SKM-1 treated with dmso at 0.1 percent for 144 hours (cell line): ENCODE results near the gene FBXL22.

ENCODE experiments used
- DNase-seq: peaks from one replicate; lab custom pipeline; 2025; ENCODE audit not compliant: unreplicated experiment; lab: John Stamatoyannopoulos, UW

Gene FBXL22

DNA sequence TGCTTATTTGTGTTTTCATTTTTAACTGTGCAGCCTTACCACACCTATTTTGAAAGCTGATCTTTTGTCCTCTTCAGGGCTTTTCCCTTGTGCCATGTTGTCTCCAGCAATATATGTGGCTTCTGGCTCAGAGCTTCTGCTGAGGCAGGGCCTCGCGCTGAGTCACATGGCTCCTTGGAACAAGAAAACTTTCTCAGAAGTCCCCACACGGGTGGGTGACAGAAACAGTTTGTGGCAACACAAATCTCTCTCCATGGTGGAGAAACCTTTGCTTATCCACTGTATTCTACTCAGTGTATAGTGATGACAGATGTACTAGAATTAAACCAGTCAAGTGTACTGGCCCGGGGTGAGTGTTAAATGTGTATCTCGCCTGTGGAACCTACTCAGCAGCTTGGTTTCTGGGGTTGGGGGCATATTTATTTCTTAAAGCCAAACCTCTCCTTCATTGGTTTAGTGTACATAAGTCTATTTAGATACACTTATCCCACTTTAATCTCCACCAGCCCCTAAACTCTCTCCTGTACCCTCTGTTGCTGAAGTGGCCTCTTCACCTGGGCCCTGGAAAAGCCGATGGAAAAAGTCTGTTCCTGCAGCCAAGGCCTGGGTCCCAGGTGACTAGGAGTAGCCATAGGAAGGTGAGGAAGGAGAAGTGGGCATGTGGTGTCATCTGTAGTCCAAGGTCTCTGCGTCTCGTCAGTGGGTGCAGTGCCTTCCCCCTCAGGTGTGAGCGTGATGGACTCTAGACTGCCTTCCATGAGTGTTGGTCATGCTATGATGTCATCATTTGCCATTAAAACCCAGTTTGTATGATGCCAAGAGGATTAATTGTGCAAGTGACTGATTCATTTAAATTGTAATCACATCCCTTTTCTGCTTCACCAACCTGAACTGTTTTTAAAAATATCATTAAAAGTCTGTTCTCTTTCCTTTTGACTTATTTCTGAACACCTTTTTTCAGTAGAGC lies 3.2 kb upstream of the FBXL22 start:
- DNase-seq: no peak

DNA sequence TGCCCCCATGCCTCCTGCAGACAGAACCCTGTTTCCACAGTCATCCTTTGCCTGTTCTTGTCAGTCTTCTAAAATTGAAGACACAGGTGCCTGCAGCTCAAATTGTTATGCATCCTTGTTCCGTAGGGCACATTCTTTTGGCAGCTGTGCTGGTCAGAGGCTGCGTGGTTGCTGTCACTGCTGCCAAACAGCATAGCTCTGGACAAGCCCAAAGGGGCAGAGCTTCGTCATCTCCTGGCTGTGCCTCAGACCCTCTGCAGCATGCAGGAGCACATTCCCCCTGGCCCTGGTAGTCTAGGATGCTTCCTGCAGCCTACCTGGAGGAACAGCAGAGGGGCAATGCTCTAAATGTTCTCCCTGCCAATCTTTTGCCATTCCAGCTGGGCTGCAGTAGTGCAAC lies 2.1 kb upstream of the FBXL22 start:
- no peak for DNase-seq

DNA sequence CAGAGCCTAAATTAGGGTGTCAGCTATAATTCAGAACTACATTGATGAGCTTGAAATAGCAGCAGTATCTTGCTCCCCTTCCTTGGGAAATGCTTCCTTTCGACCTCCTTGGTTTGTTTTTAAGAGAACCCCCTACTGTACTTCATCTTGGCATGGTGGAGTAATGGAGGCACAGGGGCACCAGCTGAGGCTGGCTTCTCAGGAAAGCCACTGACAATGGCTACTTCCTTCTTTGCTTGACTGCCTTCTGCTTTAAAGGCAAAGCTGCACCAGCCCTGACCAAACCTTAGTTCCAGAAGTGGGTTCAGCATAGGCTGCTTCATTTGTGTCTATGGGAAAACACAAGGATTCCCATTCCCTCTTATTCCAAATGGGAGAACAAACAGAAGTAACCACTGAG lies 1.5 kb upstream of the FBXL22 start:
- peak; percentile 16 for DNase-seq

DNA sequence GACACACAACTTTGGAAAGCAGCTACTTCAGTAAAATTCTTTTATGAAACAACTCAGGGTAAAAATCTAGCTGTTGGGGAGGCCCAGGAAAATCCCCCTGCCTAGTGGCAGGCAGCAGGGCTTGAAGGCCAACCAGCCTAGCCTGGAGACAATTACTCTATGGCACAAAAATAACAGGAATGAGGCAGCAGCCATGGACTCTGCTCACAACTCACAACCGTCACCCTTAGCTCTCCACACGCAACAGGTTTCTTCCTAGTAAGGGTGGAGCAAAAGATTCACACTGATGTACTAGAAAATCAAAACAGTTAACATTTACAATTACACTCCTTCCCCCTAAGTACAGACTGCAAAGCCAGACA lies 530 bp upstream of the FBXL22 start:
- DNase-seq: no peak

DNA sequence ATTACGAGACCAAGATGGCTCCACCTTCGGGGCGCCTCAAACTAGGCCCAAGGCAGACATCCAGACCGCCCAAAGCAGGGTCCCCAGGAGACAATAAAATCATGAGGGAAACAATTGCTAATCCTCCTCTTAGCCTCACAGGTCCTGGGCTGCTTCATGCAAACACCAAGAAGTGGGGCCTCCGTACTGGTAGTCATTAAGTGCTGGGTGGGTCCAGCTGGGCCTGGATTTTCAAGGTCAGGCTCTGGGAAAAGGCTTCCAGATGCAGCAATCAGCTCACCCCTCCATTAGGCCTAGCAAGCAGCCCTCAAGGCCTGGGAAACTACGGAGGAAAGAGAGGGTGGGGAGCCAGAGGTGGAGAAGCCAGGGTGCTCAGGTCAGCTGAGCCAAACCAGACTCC lies 634 bp downstream of the FBXL22 start:
- DNase-seq: no peak

DNA sequence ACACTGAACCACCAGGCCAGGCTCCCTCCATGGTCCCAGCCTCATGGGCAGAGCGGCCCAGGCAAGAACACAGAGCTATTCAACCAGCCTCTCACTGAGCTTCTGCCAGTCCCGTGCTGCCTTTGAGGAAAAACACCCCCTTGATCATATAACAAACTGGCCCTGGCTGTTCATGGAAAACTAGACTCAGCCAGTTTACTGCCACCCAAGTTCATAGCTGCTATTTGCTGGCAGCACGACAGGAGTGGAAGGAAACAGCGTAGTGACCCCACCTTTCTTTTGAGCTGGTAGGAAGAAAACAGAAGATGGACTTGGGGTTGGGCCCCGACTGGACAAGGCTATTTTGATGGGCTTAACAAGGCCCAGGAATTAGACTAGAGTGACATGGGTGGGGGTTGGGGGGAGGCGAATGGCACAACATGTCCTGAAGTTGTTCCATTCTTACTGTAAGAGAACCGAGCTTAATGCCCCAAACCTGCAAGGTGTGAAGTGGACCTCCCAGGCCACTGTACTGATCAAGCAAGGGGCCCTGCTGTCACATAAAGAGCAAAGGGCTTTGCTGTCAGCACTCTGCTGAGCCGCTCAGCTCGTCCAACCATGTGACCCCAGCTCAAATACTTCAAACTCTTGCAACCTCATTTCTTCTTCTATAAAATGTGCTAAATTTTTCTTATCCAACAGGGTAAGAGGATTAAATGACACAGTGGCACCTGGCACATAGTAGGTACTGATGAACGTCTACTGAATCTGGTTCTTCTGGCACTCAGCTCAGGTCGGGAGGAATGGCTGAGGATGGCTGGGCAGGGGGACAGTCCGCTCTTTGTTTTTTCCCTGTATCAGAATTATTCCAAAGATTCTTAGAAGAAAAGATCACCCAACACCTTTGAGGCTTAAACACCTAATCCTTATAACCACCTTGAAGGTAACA lies 1.6 kb downstream of the FBXL22 start:
- DNase-seq: no peak

DNA sequence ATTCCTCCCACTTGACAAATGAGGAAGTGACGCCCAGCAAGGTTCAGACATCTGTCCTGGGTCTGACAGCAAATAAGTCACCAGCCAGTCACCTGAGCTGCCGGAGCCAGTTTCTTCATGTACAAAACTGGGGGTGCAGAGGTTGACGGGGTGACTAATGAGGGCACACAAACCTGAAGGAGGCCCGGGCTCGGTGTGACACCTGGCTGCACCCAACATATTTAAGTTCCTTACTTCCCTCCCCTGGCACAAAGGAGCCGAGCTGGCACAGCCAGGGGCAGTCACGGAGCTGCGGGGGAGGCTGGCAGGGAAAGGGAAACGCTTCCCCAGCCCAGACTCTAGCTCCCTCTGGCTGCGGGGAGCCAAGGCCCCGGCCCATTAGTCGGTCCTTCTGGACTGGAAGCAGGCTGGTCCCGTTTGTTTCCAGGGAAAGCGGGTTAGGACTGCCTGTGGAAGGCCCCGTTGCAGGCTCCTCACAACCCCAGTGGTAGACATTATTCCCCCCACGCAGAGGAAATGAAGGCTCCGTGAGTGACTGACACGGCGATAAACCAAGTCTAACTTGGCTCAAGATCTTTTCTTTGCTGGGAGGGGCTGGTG lies 2.3 kb downstream of the FBXL22 start:
- peak; percentile 3 for DNase-seq

DNA sequence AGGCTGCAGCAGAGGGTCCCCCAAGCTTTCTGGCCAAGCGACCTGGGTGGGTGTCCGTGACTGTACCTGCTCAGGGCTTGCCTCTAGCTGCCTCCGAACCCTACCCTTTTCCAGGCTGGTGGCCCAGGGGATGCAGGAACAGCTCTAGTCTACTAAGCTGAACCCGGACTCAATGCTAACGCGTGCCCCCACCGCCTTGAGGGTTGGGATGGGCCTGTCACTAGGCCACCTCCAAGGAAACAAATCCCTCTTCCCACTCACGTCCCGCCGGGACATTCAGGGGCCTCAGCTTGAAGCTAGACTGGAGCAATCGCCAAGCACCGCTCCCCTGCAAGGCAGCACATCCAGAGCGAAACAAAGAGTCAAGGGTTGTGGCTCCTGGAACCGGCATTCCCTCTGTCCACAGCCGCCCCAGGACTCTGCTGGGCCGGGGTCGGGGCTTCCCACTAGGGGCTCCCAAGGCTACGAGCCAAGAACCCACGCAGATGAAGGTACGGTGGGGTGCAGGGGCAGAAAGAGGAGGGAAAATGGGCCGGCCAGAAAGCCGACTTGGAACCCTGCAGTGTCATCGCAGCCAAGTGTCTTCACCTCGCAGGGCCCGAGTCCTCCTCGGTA lies 2.9 kb downstream of the FBXL22 start:
- DNase-seq: no peak

DNA sequence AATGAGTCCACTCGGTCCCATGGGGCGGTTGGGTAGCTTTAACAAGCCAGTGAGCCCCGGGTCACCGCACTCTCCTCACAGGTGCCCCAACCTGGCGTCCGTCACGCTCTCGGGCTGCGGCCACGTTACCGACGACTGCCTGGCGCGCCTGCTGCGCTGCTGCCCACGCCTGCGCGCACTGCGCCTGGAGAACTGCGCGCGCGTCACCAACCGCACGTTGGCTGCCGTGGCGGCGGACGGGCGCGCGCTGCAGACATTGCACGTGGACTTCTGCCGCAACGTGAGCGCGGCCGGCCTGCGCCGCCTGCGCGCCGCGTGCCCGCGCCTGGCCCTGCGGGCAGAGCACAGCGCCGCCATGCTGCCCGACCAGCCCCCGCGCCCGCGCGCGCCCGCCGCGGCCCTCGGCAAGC lies 3.4 kb downstream of the FBXL22 start:
- peak; percentile 83 for DNase-seq

DNA sequence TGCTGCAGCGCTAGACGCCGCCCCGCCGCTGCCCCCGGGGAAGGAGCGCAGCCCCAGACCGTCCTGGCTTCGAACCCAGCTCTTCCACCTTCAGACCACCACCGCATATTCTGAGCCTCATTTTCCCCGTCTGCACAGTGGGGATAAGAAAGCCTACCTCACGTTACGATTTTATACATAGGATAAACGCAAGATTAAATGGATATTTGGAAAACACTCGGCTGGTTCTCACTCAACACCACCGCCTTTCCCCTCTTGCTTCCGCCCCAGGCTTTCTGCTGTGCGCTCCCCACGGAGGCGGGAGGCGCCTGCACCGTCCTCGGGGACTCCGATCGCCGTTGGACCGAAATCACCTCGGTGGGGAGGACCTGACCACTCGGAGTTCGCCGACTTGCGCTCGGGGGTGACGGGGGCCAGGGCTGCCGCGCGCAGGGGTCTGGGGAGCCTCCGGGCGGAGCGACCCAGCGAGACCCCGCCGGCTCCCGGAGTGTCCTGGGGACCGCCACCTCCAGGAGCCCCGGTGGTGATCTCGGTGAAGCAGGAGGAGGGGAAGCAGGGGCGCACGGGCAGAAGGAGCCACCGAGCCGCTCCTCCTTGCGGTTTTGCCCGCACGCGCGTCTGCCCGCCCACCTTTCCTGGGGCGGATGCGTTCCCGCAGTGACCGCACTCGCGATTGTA lies 4.0 kb downstream of the FBXL22 start:
- peak; percentile 12 for DNase-seq

DNA sequence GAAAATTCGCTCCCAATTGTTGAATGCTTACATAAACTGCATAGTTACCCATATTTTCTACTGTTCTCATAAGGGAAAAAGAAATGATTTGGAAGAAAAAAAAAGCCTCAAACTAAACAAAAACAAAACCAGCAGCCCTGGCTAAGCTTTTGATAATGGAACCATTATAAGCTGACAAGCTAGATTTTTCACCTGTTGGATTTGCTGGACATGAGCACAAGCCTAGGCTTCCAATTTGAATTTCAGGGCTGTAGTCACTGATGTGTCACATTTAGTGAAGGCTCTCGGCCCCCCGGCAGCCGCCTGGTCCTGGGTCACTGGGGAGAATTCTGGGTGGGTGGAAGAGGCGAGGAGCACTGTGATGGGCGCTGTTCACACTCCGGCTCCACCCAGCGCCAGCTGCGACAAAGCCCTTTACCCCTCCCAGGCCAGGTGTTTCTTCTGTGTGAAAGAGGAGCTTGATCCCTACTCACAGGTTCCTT lies 4.6 kb downstream of the FBXL22 start:
- no peak for DNase-seq

DNA sequence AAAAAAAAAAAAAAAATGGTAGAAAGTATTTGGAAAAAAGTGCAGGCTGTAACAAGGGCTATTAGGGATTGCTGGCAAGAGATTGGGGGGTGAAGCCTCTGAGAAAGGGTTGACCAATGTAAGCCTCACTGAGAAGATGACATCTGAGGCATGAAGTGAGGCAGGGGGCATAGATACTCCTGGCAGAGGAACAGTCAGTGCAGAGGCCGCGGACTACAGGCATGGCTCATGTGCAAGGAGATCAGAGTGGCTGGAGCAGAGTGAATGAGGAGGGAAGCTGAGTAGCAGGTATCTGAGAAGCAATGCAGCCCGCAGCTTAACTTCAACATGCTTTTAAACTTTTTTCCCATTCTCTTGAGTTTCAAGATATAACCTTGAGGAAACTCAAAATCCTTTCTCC lies 5.4 kb downstream of the FBXL22 start:
- DNase-seq: no peak

DNA sequence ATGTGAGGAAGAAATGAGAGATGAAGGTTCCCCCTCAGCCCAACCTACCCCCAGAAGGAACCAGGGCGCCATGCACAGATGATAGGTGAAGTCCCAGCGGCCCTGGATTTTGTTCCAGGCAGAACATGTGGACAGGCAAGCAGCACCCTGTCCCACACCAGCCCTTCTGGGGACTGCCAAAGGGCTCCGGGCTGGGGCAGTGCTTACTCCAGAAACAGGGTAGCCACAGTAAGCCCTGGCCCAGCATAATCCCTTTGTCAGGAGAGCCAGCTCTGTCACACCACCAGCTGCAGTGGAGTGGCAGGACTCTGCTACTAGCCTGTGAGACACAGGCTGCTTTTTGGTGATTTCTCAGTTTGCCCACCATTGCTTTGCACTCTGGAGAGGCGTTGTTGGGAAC lies 6.3 kb downstream of the FBXL22 start:
- DNase-seq: no peak

DNA sequence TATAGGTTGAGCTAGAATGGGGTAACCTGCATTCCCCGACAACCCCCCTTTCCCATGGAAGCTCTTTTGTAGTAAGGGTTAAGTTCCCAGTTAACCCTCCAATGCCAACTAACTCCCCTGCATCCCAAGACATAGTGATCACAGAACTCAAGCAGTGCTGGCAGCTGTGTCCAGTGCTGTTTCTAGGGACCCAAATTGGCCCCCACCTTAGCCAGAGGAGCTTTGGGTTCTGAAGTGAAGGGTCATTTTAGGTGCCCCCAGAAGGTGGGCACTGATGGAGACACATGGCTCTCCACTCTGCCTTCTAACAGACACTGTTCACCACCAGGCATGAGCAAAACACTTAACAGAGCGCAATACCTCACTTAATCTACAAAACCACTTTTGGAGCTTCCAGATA lies 7.1 kb downstream of the FBXL22 start:
- DNase-seq: no peak

DNA sequence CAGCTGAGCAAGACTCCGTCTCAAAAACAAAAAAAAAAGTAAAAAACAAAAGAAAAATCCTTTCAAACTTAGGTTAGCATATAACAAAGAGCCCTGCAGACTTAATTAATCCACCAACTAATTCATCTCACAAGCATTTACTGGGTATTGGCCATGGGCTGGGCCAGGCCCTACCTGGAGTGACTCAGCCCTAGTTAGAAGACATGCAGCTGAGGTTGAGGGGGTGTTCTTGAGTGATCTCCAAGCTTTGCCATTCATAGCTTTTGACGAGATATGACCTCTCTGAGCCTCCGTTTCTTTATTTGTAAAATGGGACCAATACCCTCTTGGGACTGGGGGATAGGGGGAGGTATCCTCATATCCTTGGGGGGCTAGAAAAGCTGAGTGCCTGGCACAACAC lies 7.8 kb downstream of the FBXL22 start:
- DNase-seq: no peak

DNA sequence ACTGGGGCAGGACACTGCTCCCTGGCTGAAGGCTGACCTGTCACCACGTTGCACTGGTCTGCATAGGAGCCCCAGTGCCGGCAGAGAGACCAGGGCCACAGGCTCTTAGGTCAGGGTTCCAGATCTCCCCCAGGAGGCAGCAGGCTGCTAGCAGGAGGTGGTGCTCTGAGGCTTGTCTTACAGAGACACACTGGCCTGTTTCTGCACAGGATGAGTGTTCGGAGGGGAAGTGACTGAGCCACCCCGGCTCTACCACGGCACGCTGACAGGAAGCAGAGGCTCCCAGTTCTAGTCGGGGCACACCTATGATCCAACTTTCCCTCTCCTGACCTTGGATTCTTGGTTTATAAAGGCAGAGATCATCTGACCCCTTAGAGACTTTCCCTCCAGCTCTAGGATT lies 8.6 kb downstream of the FBXL22 start:
- DNase-seq: peak; percentile 38

DNA sequence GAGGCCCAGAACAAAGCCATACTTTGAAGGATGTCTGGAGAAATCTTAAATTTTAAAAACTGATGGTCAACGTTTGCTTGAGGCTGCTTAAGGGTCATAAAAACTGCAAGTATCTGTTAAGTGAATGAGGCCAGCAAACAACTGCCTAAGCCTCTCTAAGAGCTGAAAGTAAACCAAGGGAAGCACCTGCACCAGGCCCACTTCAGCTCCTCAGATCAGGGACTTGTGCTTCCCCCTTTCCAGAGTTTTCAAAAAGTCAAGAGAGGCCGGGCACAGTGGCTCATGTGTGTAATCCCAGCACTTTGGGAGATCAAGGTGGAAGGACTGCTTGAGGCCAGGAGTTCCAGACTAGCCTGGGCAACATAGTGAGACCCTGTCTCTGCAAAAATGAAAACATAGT lies 9.1 kb downstream of the FBXL22 start:
- no peak for DNase-seq

DNA sequence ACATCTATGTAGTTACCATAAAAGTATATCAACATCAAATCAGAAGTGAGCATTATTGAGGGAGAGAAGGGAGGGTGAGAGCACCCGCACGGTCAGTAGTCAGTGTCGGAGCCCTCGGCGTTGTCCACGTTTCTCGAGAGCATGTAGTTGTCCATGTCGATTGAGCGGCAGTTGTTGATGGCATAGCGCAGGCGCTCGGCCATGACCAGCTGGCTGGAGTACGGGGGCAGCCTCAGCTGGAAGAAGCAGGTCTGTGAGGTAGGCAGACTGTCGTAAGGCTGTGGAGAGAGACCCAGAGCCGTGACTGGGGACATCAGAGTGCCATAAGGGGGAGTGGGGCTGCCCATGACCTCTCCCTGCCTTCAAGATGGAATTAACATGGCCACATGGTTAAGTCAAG lies 11.8 kb downstream of the FBXL22 start:
- DNase-seq: no peak

DNA sequence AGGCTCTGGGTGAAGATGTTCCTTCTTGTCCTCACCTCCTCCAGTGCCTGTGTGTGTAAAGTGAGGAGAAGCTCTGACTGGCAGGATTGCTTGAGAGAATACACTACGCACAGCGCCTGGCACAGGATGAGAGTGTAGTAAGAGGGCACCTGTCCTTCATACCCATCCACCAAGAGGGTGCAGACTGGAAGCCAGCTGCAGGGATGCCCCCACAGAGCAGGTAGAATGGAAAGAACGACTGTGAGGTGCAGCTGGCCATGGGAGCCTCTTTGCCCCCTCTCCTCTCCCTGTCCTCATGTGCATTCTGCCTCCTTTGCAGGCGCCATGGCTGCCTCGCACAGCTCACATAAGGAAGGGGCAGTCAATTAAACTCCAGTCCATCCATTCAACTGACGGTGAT lies 12.3 kb downstream of the FBXL22 start:
- DNase-seq: no peak

DNA sequence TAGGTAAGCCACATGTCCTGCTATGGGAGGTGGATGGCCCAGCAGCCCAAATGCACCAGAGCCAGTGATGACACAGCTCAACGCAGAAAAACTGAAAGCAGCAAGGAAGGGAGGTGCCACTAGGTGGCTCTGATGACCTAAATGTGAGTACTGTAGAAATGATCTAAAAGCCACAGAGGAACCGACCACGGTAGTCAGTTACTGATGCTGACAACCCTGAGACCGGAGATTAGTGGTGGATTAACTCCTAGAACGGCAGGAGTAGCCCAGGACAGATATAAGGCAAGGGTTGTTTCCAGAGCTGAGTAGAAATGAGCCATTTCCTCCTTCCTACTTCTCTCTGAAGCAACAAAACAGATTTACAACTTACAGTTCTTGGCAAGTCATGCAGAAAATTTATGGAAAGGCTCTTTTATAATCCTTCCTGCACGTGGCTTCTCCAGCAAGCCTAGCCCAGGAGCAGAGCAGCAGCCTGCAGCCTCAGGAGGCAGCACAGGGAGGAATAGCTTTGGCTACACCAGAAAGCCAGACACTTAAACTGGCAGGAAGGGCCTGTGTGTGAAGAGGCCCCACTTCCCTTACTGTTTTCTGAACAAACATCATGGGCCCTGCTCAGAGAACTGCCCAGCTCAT lies 13.1 kb downstream of the FBXL22 start:
- DNase-seq: peak; percentile 71
